A549 (cell line): ENCODE data around the gene ELF2. TPM values are rescaled to one million over a fixed set of nuclear protein-coding genes. Genes with fewer than 3 reads are reported as not detected.

Source experiments
- ATAC-seq, 2 experiments: fragments of 200-7000 bp in 1 of 2; fragments of >200 bp in 1 of 2; cut with Nextera tagmentation in 1 of 2; cut with Tn5 transposase in 1 of 2; 3 replicates each; pipeline versions ENCODE4 v1.8.0 to v1.9.1; 2018 to 2020; ENCODE audit warnings: mild to moderate bottlenecking in 1 of 2, moderate library complexity in 1 of 2
- CTCF ChIA-PET: fragments of 300-600 bp; sonication (Branson Sonifier 250); formaldehyde crosslinking; extraction: SDS; loops from one replicate; lab custom pipeline; 2021; ENCODE audit warnings: antibody characterized with exemption, inconsistent platforms; lab: Yijun Ruan, JAX
- POLR2A ChIA-PET: fragments of 350-600 bp; formaldehyde crosslinking; extraction: SDS; loops from one replicate; lab custom pipeline; 2021; ENCODE audit warnings: antibody characterized with exemption, inconsistent platforms; lab: Yijun Ruan, JAX
- DNase-seq, 2 experiments: peaks; one replicate each; pipeline versions ENCODE4 v3.0.0 to v3.0.0-alpha.2; 2011 to 2016; ENCODE audit warnings: low read depth in 1 of 2, low spot score in 1 of 2
- FAIRE-seq: peaks from 2 replicates; lab custom pipeline; 2011; peaks lifted over from hg19 to GRCh38; lab: Jason Lieb, UNC
- H3K27ac ChIP-seq, 2 experiments: fragments of >200 bp; sonication (Bioruptor Twin); formaldehyde crosslinking; 3 replicates each; pipeline ENCODE4 v1.5.1; 2016 to 2017
- H3K4me1 ChIP-seq: fragments of >200 bp; sonication (Bioruptor Twin); formaldehyde crosslinking; 3 replicates; pipeline ENCODE4 v1.6.1; 2016
- H3K4me2 ChIP-seq: fragments of >200 bp; sonication (Bioruptor Twin); formaldehyde crosslinking; 3 replicates; pipeline ENCODE4 v1.6.1; 2016
- H3K4me3 ChIP-seq: fragments of >200 bp; sonication (Bioruptor Twin); formaldehyde crosslinking; 3 replicates; pipeline ENCODE4 v1.5.1; 2016
- H3K9me3 ChIP-seq: fragments of >200 bp; sonication (Bioruptor Twin); formaldehyde crosslinking; 3 replicates; pipeline ENCODE4 v1.6.1; 2016
- BCL3 ChIP-seq: fragments of >200 bp; sonication (Bioruptor Twin); formaldehyde crosslinking; IDR thresholded peaks from 3 replicates; pipeline ENCODE4 v1.6.1; 2016
- BHLHE40 ChIP-seq: IDR thresholded peaks from 2 replicates; pipeline ENCODE4 v1.6.1; 2012; ENCODE audit warnings: low read depth, low read length, inconsistent platforms
- CEBPB ChIP-seq, 2 experiments: fragments of >200 bp in 1 of 2; sonication (Bioruptor Twin) in 1 of 2; formaldehyde crosslinking in 1 of 2; IDR thresholded peaks; 2 replicates each; pipeline ENCODE4 v1.6.1; 2012 to 2016
- CTCF ChIP-seq: fragments of >200 bp; sonication (Bioruptor Twin); formaldehyde crosslinking; IDR thresholded peaks from 3 replicates; pipeline ENCODE4 v1.5.1; 2016
- E2F6 ChIP-seq: IDR thresholded peaks from 2 replicates; pipeline ENCODE4 v1.6.1; 2012; ENCODE audit warnings: low read depth, borderline replicate concordance
- EHF ChIP-seq: fragments of 250-450 bp; sonication (Bioruptor Pico); IDR thresholded peaks from 2 replicates; pipeline ENCODE4 v1.5.0; 2020; ENCODE audit warnings: mild to moderate bottlenecking
- EHMT2 ChIP-seq: fragments of 200-600 bp; sonication (generic); IDR thresholded peaks from 2 replicates; pipeline ENCODE4 v1.6.1; 2016; ENCODE audit warnings: antibody characterized with exemption, low read depth, mild to moderate bottlenecking, moderate library complexity
- EP300 ChIP-seq, 2 experiments: fragments of >200 bp; sonication (Bioruptor Twin); formaldehyde crosslinking; IDR thresholded peaks; 2 replicates in 1 of 2; 3 replicates in 1 of 2; pipeline ENCODE4 v1.6.1; 2016 to 2017
- FOSB ChIP-seq: fragments of 250-450 bp; sonication (Bioruptor Pico); IDR thresholded peaks from 2 replicates; pipeline ENCODE4 v1.5.0; 2020; ENCODE audit warnings: mild to moderate bottlenecking, moderate library complexity
- FOXS1 ChIP-seq: fragments of 250-450 bp; sonication (Bioruptor Pico); IDR thresholded peaks from 2 replicates; pipeline ENCODE4 v1.5.0; 2020; ENCODE audit warnings: mild to moderate bottlenecking, moderate library complexity
- GATA3 ChIP-seq: IDR thresholded peaks from 2 replicates; pipeline ENCODE4 v1.6.1; 2012; ENCODE audit warnings: borderline replicate concordance
- HDAC2 ChIP-seq: fragments of 200-600 bp; sonication (generic); IDR thresholded peaks from 2 replicates; pipeline ENCODE4 v1.6.1; 2016
- HOXA7 ChIP-seq: fragments of 250-450 bp; sonication (Bioruptor Pico); IDR thresholded peaks from 2 replicates; pipeline ENCODE4 v1.5.0; 2020; ENCODE audit warnings: mild to moderate bottlenecking, moderate library complexity
- KDM1A ChIP-seq: fragments of 200-600 bp; sonication (generic); IDR thresholded peaks from 2 replicates; pipeline ENCODE4 v1.6.1; 2016; ENCODE audit warnings: low read depth, mild to moderate bottlenecking
- MAFK ChIP-seq: fragments of 450-650 bp; IDR thresholded peaks from 2 replicates; pipeline ENCODE4 v1.6.1; 2014; ENCODE audit not compliant: partially characterized antibody
- MAX ChIP-seq: IDR thresholded peaks from 2 replicates; pipeline ENCODE4 v1.6.1; 2012
- MAZ ChIP-seq: fragments of 150-350 bp; IDR thresholded peaks from 2 replicates; pipeline ENCODE4 v1.6.1; 2014; ENCODE audit warnings: antibody characterized with exemption, low read depth, low read length, borderline replicate concordance
- MYC ChIP-seq: IDR thresholded peaks from 2 replicates; pipeline ENCODE4 v1.6.1; 2012; ENCODE audit warnings: mild to moderate bottlenecking, inconsistent platforms, low read length, improper control_type of control experiment, borderline replicate concordance
- NPAS2 ChIP-seq: fragments of 250-450 bp; sonication (Bioruptor Pico); IDR thresholded peaks from 2 replicates; pipeline ENCODE4 v1.8.0; 2022; ENCODE audit warnings: mild to moderate bottlenecking, moderate library complexity, borderline replicate concordance
- PBX3 ChIP-seq: IDR thresholded peaks from 2 replicates; pipeline ENCODE4 v1.6.1; 2012
- POLR2A ChIP-seq: IDR thresholded peaks from 2 replicates; pipeline ENCODE4 v1.6.1; 2012; ENCODE audit warnings: mild to moderate bottlenecking, low read length
- POLR2AphosphoS2 ChIP-seq: conservative IDR thresholded peaks from 2 replicates; pipeline ENCODE4 v1.6.1; 2012; ENCODE audit warnings: low read length, improper control_type of control experiment, inconsistent platforms
- RARB ChIP-seq: fragments of 250-450 bp; sonication (Bioruptor Pico); IDR thresholded peaks from 2 replicates; pipeline ENCODE4 v1.8.0; 2021; ENCODE audit warnings: mild to moderate bottlenecking, moderate library complexity
- SMC3 ChIP-seq: fragments of >200 bp; sonication (Bioruptor Twin); formaldehyde crosslinking; IDR thresholded peaks from 3 replicates; pipeline ENCODE4 v1.6.1; 2018; ENCODE audit warnings: inconsistent platforms
- ZC3H11A ChIP-seq: fragments of 450-650 bp; IDR thresholded peaks from 2 replicates; pipeline ENCODE4 v1.6.1; 2014; ENCODE audit warnings: antibody characterized with exemption, mild to moderate bottlenecking
- ZNF302 ChIP-seq: fragments of 250-450 bp; sonication (Bioruptor Pico); IDR thresholded peaks from 2 replicates; pipeline ENCODE4 v1.9.0; 2021; ENCODE audit warnings: inconsistent platforms, mild to moderate bottlenecking, moderate library complexity
- WGBS: methylation state at CpG from one replicate; pipeline ENCODE4 v1.1.6; 2017; ENCODE audit errors: missing lambda C conversion rate; 5-methylcytosine and 5-hydroxymethylcytosine counted together
- polyA plus RNA-seq, 4 experiments: library from polyadenylated mRNA; depleted of rRNA in 3 of 4; stranded (reverse); fragments of >200 nt; fragmentation: RNase III in 1 of 4; extraction: RNeasy Plus Mini Kit Qiagen cat#74134 plus additional on column Dnase treatment in 1 of 4; gene quantifications; 2 replicates in 3 of 4; 3 replicates in 1 of 4; pipeline ENCODE4 v1.2.3, GENCODE V29; 2011 to 2017

The ELF2 gene
- polyA plus RNA-seq, 2 of the 4 experiments (the other 2 are of a cell fraction): 12.7 to 24.3 TPM

- peak; percentile 29 to 61 for DNase-seq
- ATAC-seq: peak; percentile 69 to 77
These were observed 93.4 kb downstream of the ELF2 start for GRCh38 chr4:139083607-139083955.

GRCh38 chr4:139082750-139083606, 94.0 kb downstream of the ELF2 start:
- no peak for FAIRE-seq
- POLR2A ChIA-PET: interaction anchor here (0.7 to 2.3 kb wide), 2 partner anchors 35 to 68 kb away, joined by 3 to 7 read pairs; no protein-coding TSS in a partner anchor
- peak; percentile 86 to 96 for DNase-seq
- TF ChIP-seq BCL3 (no peak), CTCF (no peak), MAFK (no peak), MAZ (no peak), POLR2AphosphoS2 (no peak), NPAS2 (CRISPR knock-in tag) (no peak), HOXA7 (CRISPR knock-in tag) (0 out of 2 replicates have a peak, but pooled peaks have one; percentile 45), PBX3 (peak; percentile 88), EHF (CRISPR knock-in tag) (no peak), EHMT2 (no peak), CEBPB (IDR thresholded peaks at IDR 0.05) (no peak), KDM1A (no peak), ZNF302 (no peak), FOXS1 (CRISPR knock-in tag) (no peak), BHLHE40 (no peak), SMC3 (no peak), ZC3H11A (no peak), MYC (peak; percentile 74; the same call in 1 of the 2 replicates), EP300 (IDR thresholded peaks at IDR 0.05) (no peak), HDAC2 (no peak), MAX (peak; percentile 85), GATA3 (peak; percentile 24; the same call in 1 of the 2 replicates), FOSB (CRISPR knock-in tag) (0 out of 2 replicates have a peak, but pooled peaks have one; percentile 23)

More at GRCh38 chr4:139083607-139083955, 93.4 kb downstream of the ELF2 start:
- TF ChIP-seq E2F6 (0 out of 2 replicates have a peak, but pooled peaks have one; percentile 25), MAZ (no peak), BHLHE40 (no peak), POLR2A (peak; percentile 21; the same call in 1 of the 2 replicates), NPAS2 (CRISPR knock-in tag) (no peak), RARB (CRISPR knock-in tag) (no peak), FOSB (CRISPR knock-in tag) (no peak), BCL3 (no peak)
- FAIRE-seq: no peak
- Histone ChIP-seq H3K4me3 (peak overlapping the region; percentile 79), H3K27ac (peak overlapping the region; percentile 97 to 98), H3K9me3 (no peaks in the 10 kb centered on the region), H3K4me1 (peaks cover 23% of the 10 kb centered on the region), H3K4me2 (peak overlapping the region; percentile 76)
- WGBS: under 1% methylated on average over 27 of the region's 34 CpGs
- POLR2A ChIA-PET: interaction anchor here (2.3 kb wide), 1 partner anchor 69 kb away, joined by 7 read pairs; no protein-coding TSS in a partner anchor
- CTCF ChIA-PET: interaction anchor here (0.9 to 4.3 kb wide), 2 partner anchors 49 to 53 kb away, joined by 3 to 16 read pairs; no protein-coding TSS in a partner anchor

More at GRCh38 chr4:139082750-139083606, 94.0 kb downstream of the ELF2 start:
- 2% methylated on average over 34 of the region's 38 CpGs for WGBS
- peak; percentile 81 to 92 for ATAC-seq
- Histone ChIP-seq H3K27ac (peak overlapping the region; percentile 97 to 98), H3K9me3 (no peaks in the 10 kb centered on the region), H3K4me1 (peaks cover 23% of the 10 kb centered on the region), H3K4me3 (peak overlapping the region; percentile 79), H3K4me2 (peak overlapping the region; percentile 86)
- CTCF ChIA-PET: interaction anchor here (1.6 to 4.3 kb wide), 2 partner anchors 17 to 52 kb away, joined by 6 to 16 read pairs; no protein-coding TSS in a partner anchor
